HEK293 (cell line): Measurements from ENCODE around the gene CSHL1.
"Not testable (repeated sequence)": the region's sequence is repeated elsewhere in the genome, so short reads cannot be mapped to it uniquely, and the experiment has no call there.

ENCODE experiments used
- WT1 ChIP-seq: fragments of 450-650 bp; formaldehyde crosslinking; IDR thresholded peaks from 2 replicates; pipeline ENCODE4 v1.5.1; 2016; ENCODE audit warnings: missing biosample characterization, missing genetic modification characterization
- YY1 ChIP-seq: fragments of 450-650 bp; formaldehyde crosslinking; IDR thresholded peaks from 2 replicates; pipeline ENCODE4 v1.5.1; 2018; ENCODE audit warnings: missing biosample characterization, missing genetic modification characterization
- ZNF76 ChIP-seq: fragments of 450-650 bp; formaldehyde crosslinking; IDR thresholded peaks from 2 replicates; pipeline ENCODE4; 2016; ENCODE audit warnings: low read depth, missing biosample characterization, missing genetic modification characterization, borderline replicate concordance
- TF ChIP-seq, protein P1 (sequence below): fragments of 450-650 bp; formaldehyde crosslinking; IDR thresholded peaks from 2 replicates; pipeline ENCODE4 v1.5.1; 2016; ENCODE audit warnings: missing biosample characterization, missing genetic modification characterization

DNA sequence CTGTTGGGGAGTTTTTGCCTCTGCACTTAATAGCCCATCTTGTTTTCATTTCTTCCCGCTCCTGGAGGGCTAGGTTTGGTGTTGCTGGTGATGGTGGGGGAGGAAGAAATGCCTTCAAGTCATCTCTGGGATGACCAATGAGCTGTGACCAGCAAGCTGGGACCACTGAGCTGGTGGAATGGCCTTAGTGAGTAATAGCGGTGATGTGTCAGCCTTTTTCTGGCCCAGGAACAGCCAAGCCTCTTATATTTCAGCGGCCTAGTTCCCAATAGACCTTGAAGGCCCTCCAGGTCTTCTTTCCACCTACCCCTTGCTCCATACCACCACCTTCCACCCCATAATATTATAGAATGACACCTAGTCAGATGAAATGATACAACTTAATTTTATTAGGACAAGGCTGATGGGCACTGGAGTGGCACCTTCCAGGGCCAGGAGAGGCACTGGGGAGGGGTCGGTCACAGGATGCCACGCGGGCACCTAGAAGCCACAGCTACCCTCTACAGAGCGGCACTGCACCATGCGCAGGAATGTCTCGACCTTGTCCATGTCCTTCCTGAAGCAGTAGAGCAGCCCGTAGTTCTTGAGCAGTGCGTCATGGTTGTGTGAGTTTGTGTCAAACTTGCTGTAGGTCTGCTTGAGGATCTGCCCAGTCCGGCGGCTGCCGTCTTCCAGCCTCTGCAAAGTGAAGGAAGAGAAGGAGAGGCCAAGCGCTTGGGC, 39.3 kb downstream of the CSHL1 start:
- not testable (repeated sequence) for TF ChIP-seq YY1 (tag by site-specific recombination); WT1; ZNF76 (tag by site-specific recombination)
- TF ChIP-seq, protein P1, sequence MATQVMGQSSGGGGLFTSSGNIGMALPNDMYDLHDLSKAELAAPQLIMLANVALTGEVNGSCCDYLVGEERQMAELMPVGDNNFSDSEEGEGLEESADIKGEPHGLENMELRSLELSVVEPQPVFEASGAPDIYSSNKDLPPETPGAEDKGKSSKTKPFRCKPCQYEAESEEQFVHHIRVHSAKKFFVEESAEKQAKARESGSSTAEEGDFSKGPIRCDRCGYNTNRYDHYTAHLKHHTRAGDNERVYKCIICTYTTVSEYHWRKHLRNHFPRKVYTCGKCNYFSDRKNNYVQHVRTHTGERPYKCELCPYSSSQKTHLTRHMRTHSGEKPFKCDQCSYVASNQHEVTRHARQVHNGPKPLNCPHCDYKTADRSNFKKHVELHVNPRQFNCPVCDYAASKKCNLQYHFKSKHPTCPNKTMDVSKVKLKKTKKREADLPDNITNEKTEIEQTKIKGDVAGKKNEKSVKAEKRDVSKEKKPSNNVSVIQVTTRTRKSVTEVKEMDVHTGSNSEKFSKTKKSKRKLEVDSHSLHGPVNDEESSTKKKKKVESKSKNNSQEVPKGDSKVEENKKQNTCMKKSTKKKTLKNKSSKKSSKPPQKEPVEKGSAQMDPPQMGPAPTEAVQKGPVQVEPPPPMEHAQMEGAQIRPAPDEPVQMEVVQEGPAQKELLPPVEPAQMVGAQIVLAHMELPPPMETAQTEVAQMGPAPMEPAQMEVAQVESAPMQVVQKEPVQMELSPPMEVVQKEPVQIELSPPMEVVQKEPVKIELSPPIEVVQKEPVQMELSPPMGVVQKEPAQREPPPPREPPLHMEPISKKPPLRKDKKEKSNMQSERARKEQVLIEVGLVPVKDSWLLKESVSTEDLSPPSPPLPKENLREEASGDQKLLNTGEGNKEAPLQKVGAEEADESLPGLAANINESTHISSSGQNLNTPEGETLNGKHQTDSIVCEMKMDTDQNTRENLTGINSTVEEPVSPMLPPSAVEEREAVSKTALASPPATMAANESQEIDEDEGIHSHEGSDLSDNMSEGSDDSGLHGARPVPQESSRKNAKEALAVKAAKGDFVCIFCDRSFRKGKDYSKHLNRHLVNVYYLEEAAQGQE = not testable (repeated sequence)
